HepG2 (cell line): Measurements from ENCODE around the gene LTB4R2. TPM values are rescaled to one million over a fixed set of nuclear protein-coding genes. Genes with fewer than 3 reads are reported as not detected.

ENCODE experiments used
- FOSL2 ChIP-seq: sonication (generic); formaldehyde crosslinking; IDR thresholded peaks from 2 replicates; pipeline ENCODE4 v1.4.0; 2020; ENCODE audit warnings: missing genetic modification reagents
- GABPA ChIP-seq, 2 experiments: IDR thresholded peaks; 2 replicates each; pipeline ENCODE4 v1.6.1; 2011 to 2016; ENCODE audit warnings: low read depth in 2 of 2, low read length in 1 of 2, missing biosample characterization in 1 of 2, missing genetic modification characterization in 1 of 2
- GPN1 ChIP-seq: sonication (generic); formaldehyde crosslinking; IDR thresholded peaks from 2 replicates; pipeline ENCODE4 v1.5.1; 2020; ENCODE audit warnings: missing genetic modification reagents, borderline replicate concordance
- HMGXB4 ChIP-seq, 2 experiments: sonication (generic) in 1 of 2; formaldehyde crosslinking in 1 of 2; IDR thresholded peaks; 2 replicates each; pipeline versions ENCODE4 v1.4.0 to v1.6.1; 2018 to 2020; ENCODE audit warnings: missing genetic modification reagents in 2 of 2, borderline replicate concordance in 1 of 2, low read depth in 1 of 2, mild to moderate bottlenecking in 1 of 2, missing biosample characterization in 1 of 2
- HNF1A ChIP-seq, 2 experiments: sonication (generic) in 1 of 2; formaldehyde crosslinking in 1 of 2; IDR thresholded peaks; 2 replicates each; pipeline versions ENCODE4 v1.4.0 to v1.6.1; 2016 to 2020; ENCODE audit warnings: borderline replicate concordance in 1 of 2, low read depth in 1 of 2, mild to moderate bottlenecking in 1 of 2, missing genetic modification reagents in 1 of 2
- HNRNPL ChIP-seq: fragments of 200-400 bp; formaldehyde crosslinking; IDR thresholded peaks from 2 replicates; pipeline ENCODE4 v1.6.1; 2017; ENCODE audit warnings: mild to moderate bottlenecking, low read depth, low read length
- NFYC ChIP-seq: IDR thresholded peaks from 2 replicates; pipeline ENCODE4 v1.6.1; 2016; ENCODE audit warnings: missing genetic modification reagents, missing compliant biosample characterization
- THRA ChIP-seq: sonication (generic); formaldehyde crosslinking; IDR thresholded peaks from 2 replicates; pipeline ENCODE4 v1.4.0; 2020; ENCODE audit warnings: missing genetic modification reagents, borderline replicate concordance
- ZGPAT ChIP-seq: IDR thresholded peaks from 2 replicates; pipeline ENCODE4 v1.6.1; 2016; ENCODE audit warnings: mild to moderate bottlenecking
- ZNF318 ChIP-seq: sonication (generic); formaldehyde crosslinking; IDR thresholded peaks from 2 replicates; pipeline ENCODE4 v1.4.0; 2020; ENCODE audit warnings: mild to moderate bottlenecking, missing genetic modification reagents
- ZNF780A ChIP-seq: sonication (generic); formaldehyde crosslinking; IDR thresholded peaks from 2 replicates; pipeline ENCODE4 v1.8.0; 2022; ENCODE audit warnings: mild to moderate bottlenecking, missing genetic modification reagents, moderate library complexity
- polyA plus RNA-seq, 8 experiments: library from polyadenylated mRNA; depleted of rRNA in 3 of 8; stranded (reverse) in 7 of 8; unstranded in 1 of 8; fragments of >200 nt; fragmentation: Illumina TruSeq in 4 of 8; extraction: Trizol in 4 of 8; gene quantifications; 2 replicates each; pipeline versions ENCODE4 v1.2.1 to v1.2.3, GENCODE V29; 2011 to 2016; ENCODE audit warnings: low read depth in 4 of 8, missing spikeins in 1 of 8, mixed read lengths in 1 of 8; ENCODE audit not compliant: insufficient read depth in 1 of 8
- total RNA-seq, 5 experiments: library from RNA; depleted of rRNA; stranded (reverse); fragments of >200 nt; fragmentation: Illumina TruSeq; extraction: Trizol; gene quantifications; 2 replicates each; pipeline ENCODE4 v1.2.3, GENCODE V29; 2016; ENCODE audit warnings: low read depth in 1 of 5

LTB4R2 gene
- total and polyA plus RNA-seq, 2 of the 13 experiments (the other 11 are each of a cell fraction or from before 2014, with no cell fraction given): 3.9 to 6.9 TPM

- TF ChIP-seq HNF1A (IDR thresholded peaks at IDR 0.05; ENCODE audit: low read depth): no peak
- TF ChIP-seq HNF1A (CRISPR knock-in tag; IDR thresholded peaks at IDR 0.05; ENCODE audit: borderline replicate concordance): no peak
- TF ChIP-seq NFYC (CRISPR knock-in tag): no peak
- TF ChIP-seq GABPA (IDR thresholded peaks at IDR 0.05; ENCODE audit: low read depth, low read length): no peak
- no peak for TF ChIP-seq GABPA (CRISPR knock-in tag; IDR thresholded peaks at IDR 0.05; ENCODE audit: low read depth)
- no peak for TF ChIP-seq FOSL2 (CRISPR knock-in tag)
- no peak for TF ChIP-seq THRA (CRISPR knock-in tag)
- TF ChIP-seq GPN1 (CRISPR knock-in tag): no peak
- TF ChIP-seq HMGXB4 (CRISPR knock-in tag; IDR thresholded peaks at IDR 0.05; ENCODE audit: borderline replicate concordance in 1 of 2, low read depth in 1 of 2): no peak
- no peak for TF ChIP-seq HNRNPL
- no peak for TF ChIP-seq ZNF318 (CRISPR knock-in tag)
- TF ChIP-seq ZNF780A (CRISPR knock-in tag): no peak
- TF ChIP-seq ZGPAT: no peak
These were observed 2.8 kb upstream of the LTB4R2 start (continued) for GRCh38 chr14:24307156-24307574.
